ENCODE measurements around the gene NANS.

GRCh38 chr9:98066235-98066634 lies 9.7 kb downstream of the NANS start:
- no peak for TF ChIP-seq POLR2A (IDR thresholded peaks at IDR 0.05; ENCODE audit: low read length)
- no peak for TF ChIP-seq GATA1 (IDR thresholded peaks at IDR 0.05; ENCODE audit: low read depth, low read length)
